ENCODE results near the gene TLR7. TPM values are rescaled to one million over a fixed set of nuclear protein-coding genes. Genes with fewer than 3 reads are reported as not detected.

The TLR7 gene
- 0.29 and 0.86 TPM in 2 replicates for total RNA-seq (2014; rRNA removed; shearing (Covaris generic); ENCODE audit: low replicate concordance)

DNA sequence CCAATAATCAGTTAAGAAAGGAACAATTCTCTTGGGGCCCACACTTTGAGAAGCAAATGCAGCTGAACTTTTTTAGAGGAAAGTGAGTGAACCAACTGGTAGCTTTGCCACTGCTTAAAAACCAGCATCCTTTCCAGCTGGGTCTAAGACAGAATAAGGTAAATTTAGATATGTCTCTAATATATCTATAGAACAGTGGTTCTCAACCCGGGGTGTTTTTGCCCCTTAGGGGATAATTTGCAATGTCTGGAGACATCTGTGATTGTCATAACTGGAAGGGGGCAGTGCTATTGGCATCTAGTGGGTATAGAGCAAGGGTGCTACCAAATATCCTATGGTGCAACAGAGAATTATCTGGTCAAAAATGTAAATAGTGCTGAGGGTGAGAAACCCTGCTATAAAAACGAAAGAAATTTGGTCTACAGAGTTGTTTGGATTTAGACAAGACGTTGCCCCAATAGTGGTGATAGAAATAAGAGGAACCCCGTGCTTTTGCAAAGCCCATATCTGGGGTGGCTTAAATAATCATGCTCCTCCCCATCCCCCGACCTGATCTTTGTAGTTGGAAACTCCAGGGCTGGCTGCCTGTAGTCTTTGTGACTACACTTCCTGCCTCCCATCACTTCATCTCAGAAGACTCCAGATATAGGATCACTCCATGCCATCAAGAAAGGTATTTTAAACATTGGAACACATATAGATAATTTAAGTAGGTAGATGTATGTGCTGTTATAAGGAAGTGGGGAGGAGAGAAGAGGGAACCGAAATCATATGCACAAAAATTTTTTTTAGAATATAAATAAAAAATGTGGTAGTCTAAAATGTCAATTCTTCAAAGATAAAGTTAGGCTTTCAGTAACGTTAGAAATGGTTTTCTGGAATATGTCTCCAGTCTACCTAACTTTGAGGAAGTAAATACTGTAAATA is at the start of gene TLR7:
Gene TLR7 (plus strand): TSS at position 622 of the 927 bp plus-strand sequence. CDS start 507 bp downstream, outside the sequence.
- H3K27ac ChIP-seq (ENCODE audit: low read length), result peak within 1 kb of the TSS; percentile 88
- no peak within 1 kb of the TSS for H3K9ac ChIP-seq (ENCODE audit: low read length)
- H3K36me3 ChIP-seq (ENCODE audit: insufficient read depth, low read length), result no peaks in the 10 kb centered on the region
- peak; percentile 79 for DNase-seq
- no peaks in the 10 kb centered on the region for H3K27me3 ChIP-seq (ENCODE audit: low read length)
- H3K4me2 ChIP-seq (ENCODE audit: low read depth, low read length, poor library complexity, severe bottlenecking), result peak within 1 kb of the TSS; percentile 51
- H3K4me1 ChIP-seq (ENCODE audit: low read length), result peaks cover 42% of the 10 kb centered on the region
- H4K20me1 ChIP-seq (ENCODE audit: insufficient read depth, low read depth, low read length), result no peaks in the 10 kb centered on the region
- H3K79me2 ChIP-seq (ENCODE audit: low read length), result no peaks in the 10 kb centered on the region
- no peak within 1 kb of the TSS for H2AFZ ChIP-seq (ENCODE audit: low read length)
- H3K9me3 ChIP-seq (ENCODE audit: low read length), result no peaks in the 10 kb centered on the region
- H3K9me2 ChIP-seq (replicated peaks; ENCODE audit: insufficient read depth, low read length), result no peaks in the 10 kb centered on the region
- H3K4me3 ChIP-seq (ENCODE audit: low read length), result peak within 1 kb of the TSS; percentile 51

DNA sequence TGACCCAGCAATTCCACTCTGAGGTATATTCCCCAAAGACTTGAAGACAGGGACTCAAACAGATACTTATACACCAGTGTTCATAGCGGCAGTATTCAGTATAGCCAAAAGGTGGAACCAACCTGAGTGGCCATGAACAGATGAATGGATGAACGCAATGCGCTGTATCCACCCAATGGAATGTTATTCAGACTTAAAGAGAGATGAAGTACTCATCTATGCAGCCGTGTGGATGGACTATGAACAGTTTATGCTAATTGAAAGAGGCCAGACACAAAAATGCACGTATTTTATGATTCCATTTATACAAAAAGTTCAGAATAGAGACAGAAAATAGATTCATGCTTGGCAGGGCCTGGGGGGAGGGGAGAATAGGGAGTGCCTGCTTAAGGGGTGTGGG is 49.3 kb upstream of the TLR7 start:
- H3K36me3 ChIP-seq (ENCODE audit: insufficient read depth, low read length), result peaks cover 6% of the 10 kb centered on the region; the same call in 1 of the 2 replicates

GRCh38 chrX:12819222-12819621 is 47.6 kb upstream of the TLR7 start:
- Histone ChIP-seq H3K27me3 (ENCODE audit: low read length) (no peaks in the 10 kb centered on the region), H3K4me2 (ENCODE audit: low read depth, low read length, poor library complexity, severe bottlenecking) (no peak overlapping the region), H2AFZ (ENCODE audit: low read length) (no peak overlapping the region), H3K9me2 (replicated peaks; ENCODE audit: insufficient read depth, low read length) (no peaks in the 10 kb centered on the region), H3K4me1 (ENCODE audit: low read length) (no peaks in the 10 kb centered on the region), H3K36me3 (ENCODE audit: insufficient read depth, low read length) (peaks cover 9% of the 10 kb centered on the region; the same call in 1 of the 2 replicates), H3K9ac (ENCODE audit: low read length) (no peak overlapping the region), H3K4me3 (ENCODE audit: low read length) (no peak overlapping the region), H4K20me1 (ENCODE audit: insufficient read depth, low read depth, low read length) (no peaks in the 10 kb centered on the region), H3K9me3 (ENCODE audit: low read length) (no peaks in the 10 kb centered on the region), H3K27ac (ENCODE audit: low read length) (no peak overlapping the region), H3K79me2 (ENCODE audit: low read length) (no peaks in the 10 kb centered on the region)
- no peak for DNase-seq

More for the DNA sequence above, 49.3 kb upstream of the TLR7 start:
- Histone ChIP-seq H3K27me3 (ENCODE audit: low read length) (no peaks in the 10 kb centered on the region), H3K27ac (ENCODE audit: low read length) (no peak overlapping the region), H3K79me2 (ENCODE audit: low read length) (no peaks in the 10 kb centered on the region), H3K4me1 (ENCODE audit: low read length) (no peaks in the 10 kb centered on the region), H3K4me2 (ENCODE audit: low read depth, low read length, poor library complexity, severe bottlenecking) (no peak overlapping the region), H2AFZ (ENCODE audit: low read length) (no peak overlapping the region), H3K9me2 (replicated peaks; ENCODE audit: insufficient read depth, low read length) (no peaks in the 10 kb centered on the region), H3K4me3 (ENCODE audit: low read length) (no peak overlapping the region), H4K20me1 (ENCODE audit: insufficient read depth, low read depth, low read length) (no peaks in the 10 kb centered on the region), H3K9me3 (ENCODE audit: low read length) (no peaks in the 10 kb centered on the region), H3K9ac (ENCODE audit: low read length) (no peak overlapping the region)
- no peak for DNase-seq

- no peaks in the 10 kb centered on the region for H3K9me2 ChIP-seq (replicated peaks; ENCODE audit: insufficient read depth, low read length)
- no peaks in the 10 kb centered on the region for H3K4me1 ChIP-seq (ENCODE audit: low read length)
- peaks cover 9% of the 10 kb centered on the region; the same call in 1 of the 2 replicates for H3K36me3 ChIP-seq (ENCODE audit: insufficient read depth, low read length)
- H3K27me3 ChIP-seq (ENCODE audit: low read length), result no peaks in the 10 kb centered on the region
- H2AFZ ChIP-seq (ENCODE audit: low read length), result no peak overlapping the region
- no peaks in the 10 kb centered on the region for H3K79me2 ChIP-seq (ENCODE audit: low read length)
- H3K9me3 ChIP-seq (ENCODE audit: low read length), result no peaks in the 10 kb centered on the region
- H3K4me2 ChIP-seq (ENCODE audit: low read depth, low read length, poor library complexity, severe bottlenecking), result no peak overlapping the region
- H3K9ac ChIP-seq (ENCODE audit: low read length), result no peak overlapping the region
- no peak overlapping the region for H3K4me3 ChIP-seq (ENCODE audit: low read length)
- H4K20me1 ChIP-seq (ENCODE audit: insufficient read depth, low read depth, low read length), result no peaks in the 10 kb centered on the region
- no peak for DNase-seq
- no peak overlapping the region for H3K27ac ChIP-seq (ENCODE audit: low read length)
These were observed 46.1 kb upstream of the TLR7 start for GRCh38 chrX:12820737-12821136.

- peaks cover 4% of the 10 kb centered on the region; the same call in 1 of the 2 replicates for H3K36me3 ChIP-seq (ENCODE audit: insufficient read depth, low read length)
- H3K9me2 ChIP-seq (replicated peaks; ENCODE audit: insufficient read depth, low read length), result no peaks in the 10 kb centered on the region
- H4K20me1 ChIP-seq (ENCODE audit: insufficient read depth, low read depth, low read length), result no peaks in the 10 kb centered on the region
- no peaks in the 10 kb centered on the region for H3K79me2 ChIP-seq (ENCODE audit: low read length)
- no peak overlapping the region for H2AFZ ChIP-seq (ENCODE audit: low read length)
- DNase-seq, result no peak
- no peaks in the 10 kb centered on the region for H3K9me3 ChIP-seq (ENCODE audit: low read length)
- no peak overlapping the region for H3K27ac ChIP-seq (ENCODE audit: low read length)
- H3K9ac ChIP-seq (ENCODE audit: low read length), result no peak overlapping the region
- no peaks in the 10 kb centered on the region for H3K27me3 ChIP-seq (ENCODE audit: low read length)
- no peak overlapping the region for H3K4me3 ChIP-seq (ENCODE audit: low read length)
- H3K4me2 ChIP-seq (ENCODE audit: low read depth, low read length, poor library complexity, severe bottlenecking), result no peak overlapping the region
- no peaks in the 10 kb centered on the region for H3K4me1 ChIP-seq (ENCODE audit: low read length)
These were observed 41.9 kb upstream of the TLR7 start for GRCh38 chrX:12824944-12825343.

- H3K79me2 ChIP-seq (ENCODE audit: low read length), result no peaks in the 10 kb centered on the region
- peaks cover 4% of the 10 kb centered on the region; the same call in 1 of the 2 replicates for H3K36me3 ChIP-seq (ENCODE audit: insufficient read depth, low read length)
- no peak overlapping the region for H3K27ac ChIP-seq (ENCODE audit: low read length)
- H3K4me1 ChIP-seq (ENCODE audit: low read length), result no peaks in the 10 kb centered on the region
- no peak overlapping the region for H3K9ac ChIP-seq (ENCODE audit: low read length)
- H3K4me2 ChIP-seq (ENCODE audit: low read depth, low read length, poor library complexity, severe bottlenecking), result no peak overlapping the region
- H2AFZ ChIP-seq (ENCODE audit: low read length), result no peak overlapping the region
- H3K9me3 ChIP-seq (ENCODE audit: low read length), result no peaks in the 10 kb centered on the region
- no peaks in the 10 kb centered on the region for H3K9me2 ChIP-seq (replicated peaks; ENCODE audit: insufficient read depth, low read length)
- no peaks in the 10 kb centered on the region for H3K27me3 ChIP-seq (ENCODE audit: low read length)
- no peak overlapping the region for H3K4me3 ChIP-seq (ENCODE audit: low read length)
- H4K20me1 ChIP-seq (ENCODE audit: insufficient read depth, low read depth, low read length), result no peaks in the 10 kb centered on the region
- DNase-seq, result no peak
These were observed 41.1 kb upstream of the TLR7 start for GRCh38 chrX:12825801-12826200.

DNA sequence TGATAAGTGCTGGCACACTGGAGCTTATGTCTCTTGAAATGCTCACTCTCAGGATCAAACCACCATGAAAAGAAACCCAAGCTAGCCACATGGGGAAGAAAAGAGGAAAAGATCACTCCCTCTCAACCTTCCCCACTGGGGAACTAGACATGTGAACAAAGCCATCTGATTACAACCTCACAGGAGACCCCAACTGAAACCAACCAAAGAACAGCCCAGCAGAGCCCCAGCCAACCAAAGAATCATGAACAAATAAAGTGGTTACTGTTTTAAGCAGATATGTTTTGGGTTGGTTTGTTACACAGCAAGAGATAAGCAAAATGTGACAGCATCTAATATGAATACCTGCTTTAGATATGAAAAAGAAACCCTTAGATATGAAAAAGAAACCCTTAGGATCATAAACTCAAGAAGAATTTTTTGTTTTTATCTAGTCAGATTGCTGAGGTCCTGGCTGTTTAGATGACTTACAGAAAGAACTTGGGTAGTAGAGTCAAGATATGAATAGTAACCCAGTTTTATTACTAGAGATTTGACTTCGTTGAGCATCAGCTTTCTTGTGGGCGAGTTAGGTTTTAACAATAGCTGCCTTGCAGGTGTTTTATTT is 23.7 kb upstream of the TLR7 start:
- H2AFZ ChIP-seq (ENCODE audit: low read length), result 0 out of 2 replicates have a peak overlapping the region, but pooled peaks have one; percentile 54
- H3K4me2 ChIP-seq (ENCODE audit: low read depth, low read length, poor library complexity, severe bottlenecking), result peak overlapping the region; percentile 62
- no peaks in the 10 kb centered on the region for H3K36me3 ChIP-seq (ENCODE audit: insufficient read depth, low read length)
- H3K27me3 ChIP-seq (ENCODE audit: low read length), result no peaks in the 10 kb centered on the region
- H3K27ac ChIP-seq (ENCODE audit: low read length), result no peak overlapping the region
- H3K9ac ChIP-seq (ENCODE audit: low read length), result no peak overlapping the region
- H3K79me2 ChIP-seq (ENCODE audit: low read length), result no peaks in the 10 kb centered on the region
- H3K4me3 ChIP-seq (ENCODE audit: low read length), result peak overlapping the region; percentile 51; the same call in 1 of the 2 replicates
- DNase-seq, result no peak
- no peaks in the 10 kb centered on the region for H4K20me1 ChIP-seq (ENCODE audit: insufficient read depth, low read depth, low read length)
- H3K9me3 ChIP-seq (ENCODE audit: low read length), result no peaks in the 10 kb centered on the region
- H3K9me2 ChIP-seq (replicated peaks; ENCODE audit: insufficient read depth, low read length), result no peaks in the 10 kb centered on the region
- H3K4me1 ChIP-seq (ENCODE audit: low read length), result peaks cover 18% of the 10 kb centered on the region

- H3K4me3 ChIP-seq (ENCODE audit: low read length), result peak overlapping the region; percentile 51
- no peaks in the 10 kb centered on the region for H3K36me3 ChIP-seq (ENCODE audit: insufficient read depth, low read length)
- H3K9me3 ChIP-seq (ENCODE audit: low read length), result no peaks in the 10 kb centered on the region
- H3K4me2 ChIP-seq (ENCODE audit: low read depth, low read length, poor library complexity, severe bottlenecking), result peak overlapping the region; percentile 62
- H4K20me1 ChIP-seq (ENCODE audit: insufficient read depth, low read depth, low read length), result no peaks in the 10 kb centered on the region
- H3K27ac ChIP-seq (ENCODE audit: low read length), result peak overlapping the region; percentile 50; the same call in 1 of the 2 replicates
- H2AFZ ChIP-seq (ENCODE audit: low read length), result peak overlapping the region; percentile 54
- no peaks in the 10 kb centered on the region for H3K9me2 ChIP-seq (replicated peaks; ENCODE audit: insufficient read depth, low read length)
- H3K4me1 ChIP-seq (ENCODE audit: low read length), result peaks cover 18% of the 10 kb centered on the region
- no peaks in the 10 kb centered on the region for H3K27me3 ChIP-seq (ENCODE audit: low read length)
- peak overlapping the region; percentile 19; the same call in 1 of the 2 replicates for H3K9ac ChIP-seq (ENCODE audit: low read length)
- DNase-seq, result peak; percentile 66
- no peaks in the 10 kb centered on the region for H3K79me2 ChIP-seq (ENCODE audit: low read length)
These were observed 23.1 kb upstream of the TLR7 start for GRCh38 chrX:12843668-12844279.

Measured in Karpas-422 (cell line).